T1000 (cell line): ENCODE data around the gene TKTL1.
"Not testable (repeated sequence)": the region's sequence is repeated elsewhere in the genome, so short reads cannot be mapped to it uniquely, and the experiment has no call there.

ENCODE experiments used
- DNase-seq: peaks from one replicate; lab custom pipeline; 2025; ENCODE audit warnings: mixed read lengths; lab: John Stamatoyannopoulos, UW

Gene TKTL1

GRCh38 chrX:154343620-154344019, 48.0 kb downstream of the TKTL1 start:
- not testable (repeated sequence) for DNase-seq

DNA sequence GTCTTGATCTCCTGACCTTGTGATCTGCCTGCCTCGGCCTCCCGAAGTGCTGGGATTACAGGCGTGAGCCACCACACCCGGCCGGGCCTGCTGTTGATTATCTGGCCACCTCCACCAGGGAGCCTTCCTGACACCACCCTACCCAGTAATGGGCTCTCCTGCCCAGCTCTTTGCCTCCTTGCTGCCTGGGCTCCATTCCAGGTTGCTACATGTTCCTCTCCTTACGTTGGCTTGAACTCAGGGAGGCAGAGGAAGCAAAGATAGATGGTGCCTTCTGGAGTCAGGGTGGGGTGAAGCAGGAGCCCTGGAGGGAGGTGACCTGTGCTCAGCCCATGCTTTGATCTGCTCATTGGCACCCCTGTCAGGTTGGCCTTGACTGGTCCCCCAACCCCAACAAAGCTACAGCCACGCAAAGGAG, 52.5 kb downstream of the TKTL1 start:
- no peak for DNase-seq

DNA sequence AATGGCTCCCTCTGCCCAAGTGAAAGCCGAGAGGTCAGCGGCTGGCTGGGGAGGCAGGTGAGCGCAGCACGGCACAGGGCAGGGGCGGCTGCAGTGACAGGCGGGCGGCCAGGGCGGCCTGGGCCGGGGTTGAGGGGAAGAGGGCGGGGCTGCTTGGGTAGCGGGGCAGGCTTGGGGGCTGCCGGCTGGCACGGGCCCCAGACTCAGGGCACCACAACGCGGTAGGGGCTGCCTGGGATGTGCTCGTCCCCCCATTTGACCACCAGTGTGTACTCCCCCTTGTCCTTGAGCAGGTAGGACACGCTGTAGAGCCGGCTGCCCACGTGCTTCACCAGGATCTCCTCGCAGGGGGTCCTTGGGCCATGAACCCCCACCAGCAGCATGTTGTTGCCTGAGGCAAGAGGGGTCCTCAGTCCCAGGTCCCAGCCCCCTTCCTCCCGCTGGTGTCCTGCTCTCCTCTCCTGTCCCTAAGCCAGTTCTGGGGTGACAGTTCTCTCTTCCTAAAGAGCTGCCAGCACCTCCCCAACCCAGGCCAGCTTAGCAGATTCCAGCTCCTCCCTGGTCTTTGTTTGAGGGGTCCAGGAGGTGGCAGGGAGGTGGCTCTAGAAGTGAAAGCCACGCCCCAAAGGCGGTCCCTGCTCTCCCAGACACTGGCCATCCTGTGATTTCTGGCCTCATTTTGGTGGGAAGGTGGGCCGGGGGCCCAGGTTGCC, 53.2 kb downstream of the TKTL1 start:
- DNase-seq = no peak

DNA sequence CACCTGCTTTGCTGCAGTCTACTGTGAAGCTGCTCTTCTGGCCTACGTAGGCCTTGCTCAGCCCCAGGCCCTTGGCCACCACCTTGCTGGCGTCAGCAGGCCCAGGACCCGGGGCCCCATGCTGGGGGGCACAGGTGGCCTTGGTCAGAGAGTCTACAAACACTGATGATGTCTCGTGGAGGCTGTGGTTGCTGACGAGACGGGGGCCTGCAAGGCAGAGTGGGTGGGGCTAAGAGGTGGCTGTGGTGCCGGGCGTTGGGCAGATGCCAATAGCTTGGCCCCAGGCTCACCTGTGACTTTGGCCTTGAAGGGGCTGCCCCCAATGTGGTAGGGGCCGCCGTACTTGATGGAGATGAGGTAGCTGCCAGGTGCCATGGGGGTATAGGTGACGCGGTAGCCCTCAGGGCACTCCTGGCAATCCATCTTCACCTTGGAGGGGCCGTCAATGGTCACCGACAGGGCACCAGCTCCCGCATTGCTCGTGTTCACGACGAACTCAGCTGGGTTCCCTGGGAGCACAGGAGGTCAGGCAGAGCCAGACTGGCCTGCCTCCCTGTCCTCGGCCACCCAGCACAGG, 53.9 kb downstream of the TKTL1 start:
- DNase-seq = no peak

- DNase-seq = no peak
Measured at GRCh38 chrX:154349979-154350378, 54.4 kb downstream of the TKTL1 start.

DNA sequence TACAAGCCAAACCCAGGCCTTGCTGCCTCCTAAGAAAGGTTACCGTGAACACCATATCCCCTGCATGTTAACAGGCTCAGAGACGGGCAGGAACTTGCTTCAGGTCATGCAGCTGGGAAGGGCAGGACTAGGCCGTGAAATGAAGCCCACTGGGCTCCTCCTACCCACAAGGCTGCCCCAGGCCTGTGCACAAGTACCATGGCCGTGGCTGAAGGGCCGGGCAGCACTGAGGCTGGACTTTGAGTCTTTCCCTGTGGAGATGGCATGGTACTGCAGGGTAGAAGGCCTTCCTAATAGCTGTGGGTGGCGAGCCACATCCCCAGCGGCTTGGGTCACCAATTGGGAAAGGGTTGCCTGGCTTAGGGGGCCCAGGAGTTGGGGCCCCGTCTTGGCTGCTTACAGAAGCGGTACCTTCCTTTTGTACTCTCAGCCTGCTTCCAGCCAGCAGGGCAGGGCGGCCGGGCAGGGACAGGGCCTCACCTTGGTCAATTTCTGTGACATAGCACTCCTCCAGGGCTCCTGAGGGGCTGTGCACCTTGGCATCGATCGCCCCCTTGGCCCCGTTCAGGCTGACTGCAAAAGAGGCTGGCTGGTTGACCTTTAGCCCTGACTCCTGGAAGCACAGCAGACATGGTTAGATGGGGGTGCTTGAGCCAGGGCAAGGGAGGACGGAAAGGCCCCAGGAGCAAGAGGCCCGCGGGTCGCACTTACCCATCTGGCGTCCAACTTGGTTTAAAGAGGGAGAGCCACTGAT, 55.0 kb downstream of the TKTL1 start:
- no peak for DNase-seq

- no peak for DNase-seq
Measured at GRCh38 chrX:154351183-154352011, 55.8 kb downstream of the TKTL1 start.

DNA sequence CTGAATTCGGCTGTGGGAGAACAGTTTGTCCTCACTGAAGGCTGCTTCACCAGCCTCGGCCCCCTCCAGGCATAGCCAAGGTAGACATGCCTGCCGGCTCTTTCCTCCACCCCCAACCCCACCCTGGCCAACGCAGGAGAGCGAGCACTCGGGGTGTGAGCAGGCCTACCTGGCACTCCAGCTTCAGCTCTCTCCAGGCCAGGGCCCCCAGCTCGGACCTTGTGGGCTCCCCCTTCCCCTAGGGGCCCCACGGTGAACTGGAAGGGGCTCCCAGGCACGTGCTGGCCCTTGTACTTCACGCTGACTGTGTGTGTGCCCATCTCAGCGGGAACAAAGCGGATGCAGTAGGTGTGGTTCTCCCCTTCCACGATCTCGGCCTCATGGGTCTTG, 56.4 kb downstream of the TKTL1 start:
- DNase-seq = no peak

- DNase-seq = no peak
Measured at GRCh38 chrX:154352466-154352865, 56.9 kb downstream of the TKTL1 start.

GRCh38 chrX:154353172-154353843, 57.7 kb downstream of the TKTL1 start:
- DNase-seq = no peak

- DNase-seq = no peak
Measured at GRCh38 chrX:154354013-154354412, 58.4 kb downstream of the TKTL1 start.

GRCh38 chrX:154354516-154354915, 58.9 kb downstream of the TKTL1 start:
- DNase-seq = no peak

DNA sequence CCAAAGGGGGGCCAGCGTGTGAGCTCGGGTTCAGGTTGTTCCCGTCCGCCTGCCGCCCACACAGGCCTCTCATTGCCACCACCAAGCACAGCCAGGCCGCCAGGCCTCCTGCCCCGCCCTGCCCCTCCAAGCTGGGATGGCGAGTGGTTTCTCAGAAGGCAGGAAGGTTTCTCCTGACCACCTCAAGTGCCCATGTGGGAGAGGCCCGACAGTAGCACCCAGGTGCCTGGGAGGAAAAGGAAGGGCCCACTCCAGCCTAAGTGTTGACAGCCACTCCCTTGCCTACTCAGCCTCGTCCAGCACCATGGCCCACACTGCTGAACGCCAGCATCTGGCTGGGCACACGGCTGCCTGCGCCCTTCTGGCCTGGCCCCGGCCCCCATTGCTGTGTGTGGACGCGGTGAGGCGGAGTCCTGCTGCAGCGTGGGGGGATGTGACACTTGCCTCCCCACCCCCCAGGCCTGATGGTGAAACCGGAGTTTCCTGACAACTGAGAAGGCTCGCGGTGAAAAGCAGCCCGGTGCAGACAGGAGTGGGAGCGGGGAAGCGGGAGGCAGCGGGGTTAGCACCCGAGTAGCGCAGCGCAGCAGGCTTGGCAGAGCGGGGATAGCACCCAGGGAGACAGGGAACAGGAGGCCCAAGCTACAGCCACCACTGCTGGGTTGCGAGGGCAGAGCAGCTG, 59.6 kb downstream of the TKTL1 start:
- no peak for DNase-seq

DNA sequence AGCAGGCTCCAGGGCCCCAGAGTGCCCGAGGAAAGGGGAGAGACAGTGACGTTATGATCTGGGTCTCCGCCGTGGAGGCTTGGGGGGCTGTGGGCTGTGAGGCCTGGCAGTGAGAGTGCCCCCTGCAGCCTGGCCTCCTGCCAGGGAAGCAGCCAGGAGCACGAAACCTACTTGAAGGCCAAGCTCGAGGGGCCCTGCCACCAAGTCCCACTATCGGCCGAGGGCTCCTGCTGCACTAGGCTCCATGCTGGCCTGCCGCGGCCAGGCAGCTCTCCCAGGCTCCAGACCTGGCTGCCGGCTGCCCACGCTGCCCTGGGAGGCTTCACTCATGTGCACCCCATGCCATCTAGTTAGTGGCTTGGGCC, 60.2 kb downstream of the TKTL1 start:
- DNase-seq = no peak

- no peak for DNase-seq
Measured at GRCh38 chrX:154356596-154356995, 61.0 kb downstream of the TKTL1 start.

GRCh38 chrX:154357205-154357604, 61.6 kb downstream of the TKTL1 start:
- DNase-seq = no peak

GRCh38 chrX:154358011-154358410, 62.4 kb downstream of the TKTL1 start:
- no peak for DNase-seq

DNA sequence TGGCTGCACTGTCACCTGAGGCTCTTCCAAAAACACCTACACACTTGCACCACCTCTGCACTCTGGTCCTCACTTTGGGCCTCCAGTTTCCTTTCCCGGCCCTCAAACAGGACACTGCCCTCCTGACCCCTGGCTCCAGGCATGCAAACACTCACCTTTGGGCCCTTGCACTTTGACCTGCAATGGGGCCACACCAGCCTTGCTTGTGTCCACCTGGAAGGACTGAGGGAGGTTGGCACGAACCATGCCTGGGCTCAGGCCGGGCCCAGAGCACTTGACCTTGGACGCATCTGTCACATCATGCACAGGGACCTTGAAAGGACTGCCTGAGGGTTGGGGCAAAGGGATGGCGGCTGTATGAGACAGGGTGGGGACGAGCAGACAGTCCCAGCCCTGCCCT, 63.2 kb downstream of the TKTL1 start:
- no peak for DNase-seq

- no peak for DNase-seq
Measured at GRCh38 chrX:154359362-154360154, 64.0 kb downstream of the TKTL1 start.

DNA sequence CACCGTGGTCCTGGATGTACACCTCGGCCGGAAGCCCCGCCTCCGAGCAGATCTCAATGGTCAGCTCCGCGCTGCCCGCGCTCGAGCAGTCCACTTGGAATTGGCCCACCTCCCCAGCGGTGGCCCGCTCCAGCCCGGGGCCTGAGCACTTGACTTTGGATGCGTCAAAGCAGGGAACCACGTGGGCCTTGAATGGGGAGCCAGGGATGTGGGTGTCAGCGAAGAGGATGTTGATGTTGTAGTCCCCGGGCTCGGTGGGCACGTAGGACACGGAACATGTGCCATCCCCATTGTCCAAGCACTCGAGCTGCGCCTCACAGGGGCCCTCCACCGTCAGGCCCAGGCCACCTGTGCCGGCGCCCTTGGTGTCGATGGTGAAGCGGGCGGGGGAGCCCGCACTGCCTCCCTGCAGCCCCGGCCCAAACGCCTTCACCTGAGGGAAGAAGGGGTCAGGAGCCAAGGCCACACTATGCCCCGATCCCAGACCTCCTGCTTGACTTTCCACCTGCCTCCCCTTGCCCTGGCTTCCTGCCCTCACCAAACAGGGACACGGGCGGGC, 64.6 kb downstream of the TKTL1 start:
- DNase-seq = no peak
